Trophoblast cell (in vitro differentiated cells and primary cell): Measurements from ENCODE around the gene PCDHGB5.
"Not testable (repeated sequence)": the region's sequence is repeated elsewhere in the genome, so short reads cannot be mapped to it uniquely, and the experiment has no call there.

Experiments used
- DNase-seq, 2 donors: peaks; one replicate each; pipeline ENCODE4 v3.0.0-alpha.2; 2016
- H2AFZ ChIP-seq: 2 replicates; pipeline ENCODE4 v1.6.1; 2013; ENCODE audit warnings: low read length, moderate library complexity, mild to moderate bottlenecking; ENCODE audit not compliant: insufficient read depth, poor library complexity
- H2AK5ac ChIP-seq: 2 replicates; pipeline ENCODE4 v1.6.1; 2013; ENCODE audit warnings: mild to moderate bottlenecking, low read length
- H2BK120ac ChIP-seq: 2 replicates; pipeline ENCODE4 v1.6.1; 2013; ENCODE audit warnings: low read length, mild to moderate bottlenecking, moderate library complexity; ENCODE audit not compliant: insufficient read depth, poor library complexity
- H2BK12ac ChIP-seq: 2 replicates; pipeline ENCODE4 v1.6.1; 2013; ENCODE audit warnings: mild to moderate bottlenecking, low read length, moderate library complexity
- H2BK5ac ChIP-seq: 2 replicates; pipeline ENCODE4 v1.6.1; 2013; ENCODE audit warnings: low read length, low read depth, moderate library complexity, mild to moderate bottlenecking; ENCODE audit not compliant: poor library complexity
- H3K14ac ChIP-seq: 2 replicates; pipeline ENCODE4 v1.6.1; 2013; ENCODE audit warnings: mild to moderate bottlenecking, low read length
- H3K18ac ChIP-seq: 2 replicates; pipeline ENCODE4 v1.6.1; 2013; ENCODE audit warnings: mild to moderate bottlenecking, low read length
- H3K23ac ChIP-seq: 2 replicates; pipeline ENCODE4 v1.6.1; 2013; ENCODE audit warnings: low read length
- H3K27ac ChIP-seq: 2 replicates; pipeline ENCODE4 v1.5.1; 2013; ENCODE audit warnings: low read depth, mild to moderate bottlenecking, inconsistent platforms, low read length, moderate library complexity
- H3K27me3 ChIP-seq: 2 replicates; pipeline ENCODE4 v1.6.1; 2013; ENCODE audit warnings: inconsistent platforms, mild to moderate bottlenecking, low read length, moderate library complexity; ENCODE audit not compliant: insufficient read depth
- H3K36me3 ChIP-seq, 2 experiments: 1 replicate in 1 of 2; 2 replicates in 1 of 2; pipeline ENCODE4 v1.6.1; 2013; ENCODE audit warnings: low read length in 2 of 2, mild to moderate bottlenecking in 2 of 2, moderate library complexity in 1 of 2; ENCODE audit not compliant: insufficient read depth in 2 of 2, control insufficient read depth in 1 of 2
- H3K4ac ChIP-seq: 2 replicates; pipeline ENCODE4 v1.6.1; 2013; ENCODE audit warnings: low read depth, mild to moderate bottlenecking, low read length, moderate library complexity
- H3K4me1 ChIP-seq, 2 experiments: 1 replicate in 1 of 2; 2 replicates in 1 of 2; pipeline ENCODE4 v1.6.1; 2013; ENCODE audit warnings: low read length in 2 of 2, mild to moderate bottlenecking in 2 of 2, moderate library complexity in 1 of 2; ENCODE audit not compliant: insufficient read depth in 2 of 2, control insufficient read depth in 1 of 2
- H3K4me2 ChIP-seq: 2 replicates; pipeline ENCODE4 v1.6.1; 2013; ENCODE audit warnings: inconsistent platforms, mild to moderate bottlenecking, low read length, moderate library complexity
- H3K4me3 ChIP-seq: 2 replicates; pipeline ENCODE4 v1.5.1; 2013; ENCODE audit warnings: mild to moderate bottlenecking, low read depth, low read length, inconsistent platforms
- H3K79me1 ChIP-seq: one replicate; pipeline ENCODE4 v1.6.1; 2013; ENCODE audit warnings: low read length
- H3K79me2 ChIP-seq: 2 replicates; pipeline ENCODE4 v1.6.1; 2013; ENCODE audit warnings: low read length, mild to moderate bottlenecking; ENCODE audit not compliant: control insufficient read depth, insufficient read depth, poor library complexity
- H3K9ac ChIP-seq: 2 replicates; pipeline ENCODE4 v1.6.1; 2013; ENCODE audit warnings: mild to moderate bottlenecking, low read length
- H3K9me3 ChIP-seq: 2 replicates; pipeline ENCODE4 v1.6.1; 2013; ENCODE audit warnings: low read depth, mild to moderate bottlenecking, control low read depth, inconsistent platforms, low read length; ENCODE audit not compliant: insufficient read depth
- H4K12ac ChIP-seq: 2 replicates; pipeline ENCODE4 v1.6.1; 2013; ENCODE audit warnings: low read depth, mild to moderate bottlenecking, low read length, moderate library complexity
- H4K8ac ChIP-seq: 2 replicates; pipeline ENCODE4 v1.6.1; 2013; ENCODE audit warnings: low read depth, mild to moderate bottlenecking, low read length, moderate library complexity
- H4K91ac ChIP-seq: one replicate; pipeline ENCODE4 v1.6.1; 2013; ENCODE audit warnings: low read depth, mild to moderate bottlenecking, low read length, moderate library complexity
- WGBS: extraction: QIAGEN DNeasy Blood & Tissue Kit; methylation state at CpG from one replicate; pipeline ENCODE4 v1.1.7; 2013; ENCODE audit warnings: missing lambda C conversion rate; ENCODE audit not compliant: insufficient read length, insufficient coverage; ENCODE audit errors: extremely low coverage; 5-methylcytosine and 5-hydroxymethylcytosine counted together

PCDHGB5 gene

DNA sequence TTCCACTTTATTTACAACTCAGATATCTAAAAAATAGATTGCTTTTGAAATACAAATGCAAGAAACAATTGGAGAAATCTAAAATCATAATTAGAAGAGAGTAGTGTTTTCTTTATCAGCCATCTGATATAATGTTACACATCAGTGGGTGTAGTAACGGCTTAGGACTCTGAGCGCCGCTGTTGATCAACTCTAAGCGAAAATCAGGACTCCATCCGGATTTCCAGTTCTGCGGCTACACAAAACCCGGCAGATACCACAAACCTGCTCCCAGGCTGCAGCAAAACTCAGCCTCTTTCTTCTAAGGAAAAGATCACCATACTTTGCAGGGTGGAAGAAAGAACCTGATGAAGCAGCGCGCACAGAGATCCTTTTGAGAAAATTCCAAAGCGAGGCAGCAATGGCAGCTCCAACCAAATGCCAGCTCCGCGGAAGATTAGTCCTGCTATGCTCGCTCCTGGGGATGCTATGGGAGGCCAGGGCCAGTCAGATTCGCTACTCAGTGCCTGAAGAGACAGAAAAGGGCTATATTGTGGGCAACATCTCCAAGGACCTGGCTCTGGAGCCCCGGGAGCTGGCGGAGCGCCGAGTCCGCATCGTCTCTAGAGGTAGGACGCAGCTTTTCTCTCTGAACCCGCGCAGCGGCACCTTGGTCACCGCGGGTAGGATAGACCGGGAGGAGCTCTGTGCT is 5.0 kb downstream of the PCDHGB5 start, which contains the start of gene PCDHGA9:
Gene PCDHGA9 (plus strand): TSS at position 226 of the 691 bp plus-strand sequence. CDS start 175 bp downstream, at position 401.
- H3K27me3 ChIP-seq, result no peaks in the 10 kb centered on the region
- H3K79me1 ChIP-seq, result no peaks in the 10 kb centered on the region
- H3K36me3 ChIP-seq, result peaks cover 3 to 13% of the 10 kb centered on the region in 2 experiments
- H2AFZ ChIP-seq, result no peak within 1 kb of the TSS
- H4K12ac ChIP-seq, result no peak within 1 kb of the TSS
- no peak within 1 kb of the TSS for H2BK120ac ChIP-seq
- no peak within 1 kb of the TSS for H3K27ac ChIP-seq
- peak in 1 of 2 donors; percentile 25 for DNase-seq
- H3K18ac ChIP-seq, result no peak within 1 kb of the TSS
- no peaks in the 10 kb centered on the region for H3K4me1 ChIP-seq
- peaks cover 31% of the 10 kb centered on the region for H3K9me3 ChIP-seq
- no peak within 1 kb of the TSS for H3K4ac ChIP-seq
- H3K4me2 ChIP-seq, result no peak within 1 kb of the TSS
- no peaks in the 10 kb centered on the region for H3K79me2 ChIP-seq
- no peak within 1 kb of the TSS for H2BK12ac ChIP-seq
- H3K4me3 ChIP-seq, result no peak within 1 kb of the TSS
- H4K8ac ChIP-seq, result no peak within 1 kb of the TSS
- peak within 1 kb of the TSS; percentile 40 for H3K9ac ChIP-seq
- no CpG with 5 or more reads among the region's 27 CpGs for WGBS
- no peak within 1 kb of the TSS for H3K14ac ChIP-seq
- H2AK5ac ChIP-seq, result no peak within 1 kb of the TSS
- no peak within 1 kb of the TSS for H2BK5ac ChIP-seq
- H4K91ac ChIP-seq, result no peak within 1 kb of the TSS
- H3K23ac ChIP-seq, result no peak within 1 kb of the TSS

- no peak overlapping the region for H2BK120ac ChIP-seq
- no peak overlapping the region for H3K4me2 ChIP-seq
- no peaks in the 10 kb centered on the region for H3K79me1 ChIP-seq
- no peak overlapping the region for H4K8ac ChIP-seq
- no peak overlapping the region for H3K4ac ChIP-seq
- no peak overlapping the region for H2BK12ac ChIP-seq
- H4K12ac ChIP-seq, result no peak overlapping the region
- no peak overlapping the region for H2BK5ac ChIP-seq
- H3K79me2 ChIP-seq, result no peaks in the 10 kb centered on the region
- H4K91ac ChIP-seq, result no peak overlapping the region
- no peak overlapping the region for H3K23ac ChIP-seq
- no peak for DNase-seq
- no peak overlapping the region for H3K14ac ChIP-seq
- peaks cover 3 to 11% of the 10 kb centered on the region in 2 experiments for H3K36me3 ChIP-seq
- no peaks in the 10 kb centered on the region for H3K27me3 ChIP-seq
- no peak overlapping the region for H2AK5ac ChIP-seq
- no peak overlapping the region for H3K18ac ChIP-seq
- H3K4me1 ChIP-seq, result no peaks in the 10 kb centered on the region
- H3K9me3 ChIP-seq, result peaks cover 31% of the 10 kb centered on the region
- H2AFZ ChIP-seq, result no peak overlapping the region
- no peak overlapping the region for H3K27ac ChIP-seq
- H3K9ac ChIP-seq, result no peak overlapping the region
- H3K4me3 ChIP-seq, result no peak overlapping the region
- WGBS, result no CpG with 5 or more reads among the region's 22 CpGs
Measured at GRCh38 chr5:141403387-141403786, 5.6 kb downstream of the PCDHGB5 start.

- peak in 1 of 2 donors; percentile 36 for DNase-seq
- not testable (repeated sequence) for H3K9ac ChIP-seq, H3K27me3 ChIP-seq, H3K4me1 ChIP-seq, H3K27ac ChIP-seq, H2AK5ac ChIP-seq, H4K12ac ChIP-seq, H3K18ac ChIP-seq, H2BK12ac ChIP-seq, H2BK5ac ChIP-seq, H4K8ac ChIP-seq, H3K79me1 ChIP-seq, H3K23ac ChIP-seq, H3K14ac ChIP-seq, H3K36me3 ChIP-seq, H3K79me2 ChIP-seq, H3K4ac ChIP-seq, H2BK120ac ChIP-seq
- H3K9me3 ChIP-seq, result peaks cover 26% of the 10 kb centered on the region
- H3K4me3 ChIP-seq, result peak within 1 kb of the TSS; percentile 75
- peak within 1 kb of the TSS; percentile 80 for H3K4me2 ChIP-seq
- WGBS, result no CpG with 5 or more reads among the region's 51 CpGs
- H4K91ac ChIP-seq, result peak within 1 kb of the TSS; percentile 51
- H2AFZ ChIP-seq, result peak within 1 kb of the TSS; percentile 92
Measured at GRCh38 chr5:141407790-141408505, 10.2 kb downstream of the PCDHGB5 start, which contains the start of gene PCDHGB6. Gene PCDHGB6, plus strand, starts transcription at chr5:141408021. Its CDS starts 182 bp downstream, at chr5:141408203.

- no peak overlapping the region for H2BK12ac ChIP-seq
- H3K79me1 ChIP-seq, result no peaks in the 10 kb centered on the region
- no peak overlapping the region for H3K4me2 ChIP-seq
- H3K4me3 ChIP-seq, result peak overlapping the region; percentile 7
- peaks cover 16 to 18% of the 10 kb centered on the region in 2 experiments for H3K36me3 ChIP-seq
- no peak overlapping the region for H3K27ac ChIP-seq
- H3K14ac ChIP-seq, result no peak overlapping the region
- no peak overlapping the region for H4K8ac ChIP-seq
- no CpG with 5 or more reads among the region's 64 CpGs for WGBS
- H3K9me3 ChIP-seq, result peaks cover 23% of the 10 kb centered on the region
- no peak overlapping the region for H3K4ac ChIP-seq
- peaks cover 3 to 4% of the 10 kb centered on the region in 2 experiments for H3K4me1 ChIP-seq
- DNase-seq, result no peak
- no peaks in the 10 kb centered on the region for H3K79me2 ChIP-seq
- no peak overlapping the region for H3K18ac ChIP-seq
- H4K91ac ChIP-seq, result no peak overlapping the region
- H3K9ac ChIP-seq, result no peak overlapping the region
- H3K27me3 ChIP-seq, result no peaks in the 10 kb centered on the region
- no peak overlapping the region for H2AK5ac ChIP-seq
- H3K23ac ChIP-seq, result no peak overlapping the region
- no peak overlapping the region for H2BK120ac ChIP-seq
- no peak overlapping the region for H2AFZ ChIP-seq
- H4K12ac ChIP-seq, result no peak overlapping the region
- no peak overlapping the region for H2BK5ac ChIP-seq
Measured at GRCh38 chr5:141409598-141410306, 12.0 kb downstream of the PCDHGB5 start.
